Kasumi-1 (cell line): ENCODE data around the gene H19.

ENCODE experiments used
- DNase-seq, 2 experiments: peaks; one replicate each; lab custom pipeline; 2025; lab: John Stamatoyannopoulos, UW

H19 gene

GRCh38 chr11:1946812-1947484 is 50.7 kb downstream of the H19 start, which contains the start of gene MRPL23:
Gene MRPL23, plus strand, starts transcription at chr11:1947332. Its CDS starts 31 bp downstream, at chr11:1947363.
- DNase-seq: no peak
